COLO829 (cell line): Measurements from ENCODE around the gene CEP192.
A peak's percentile ranks its signal among the peaks of the same experiment; 100 is the strongest.
"Not testable (repeated sequence)": the region's sequence is repeated elsewhere in the genome, so short reads cannot be mapped to it uniquely, and the experiment has no call there.

Experiments
- DNase-seq: peaks from one replicate; pipeline ENCODE4 v3.0.0; 2012; ENCODE audit warnings: low spot score

The CEP192 gene

GRCh38 chr18:12995424-12995823 lies 4.3 kb downstream of the CEP192 start:
- DNase-seq: no peak

- no peak for DNase-seq
These were observed 4.9 kb downstream of the CEP192 start for GRCh38 chr18:12995952-12996477.

- DNase-seq: no peak
These were observed 5.6 kb downstream of the CEP192 start for GRCh38 chr18:12996661-12997292.

- DNase-seq: not testable (repeated sequence)
These were observed 6.2 kb downstream of the CEP192 start for GRCh38 chr18:12997330-12997729.

GRCh38 chr18:12998332-12999060 lies 7.3 kb downstream of the CEP192 start:
- DNase-seq: no peak

GRCh38 chr18:13003466-13003896 lies 12.3 kb downstream of the CEP192 start:
- DNase-seq: no peak

GRCh38 chr18:13004396-13004795 lies 13.2 kb downstream of the CEP192 start:
- no peak for DNase-seq

GRCh38 chr18:13005289-13005688 lies 14.1 kb downstream of the CEP192 start:
- no peak for DNase-seq

- no peak for DNase-seq
These were observed 15.5 kb downstream of the CEP192 start for GRCh38 chr18:13006531-13007247.

GRCh38 chr18:13007248-13007560 lies 16.0 kb downstream of the CEP192 start:
- no peak for DNase-seq

GRCh38 chr18:13011719-13012118 lies 20.6 kb downstream of the CEP192 start:
- DNase-seq: no peak

GRCh38 chr18:13014232-13014631 lies 23.1 kb downstream of the CEP192 start:
- DNase-seq: no peak

- no peak for DNase-seq
These were observed 23.7 kb downstream of the CEP192 start for GRCh38 chr18:13014818-13015217.

- no peak for DNase-seq
These were observed 26.2 kb downstream of the CEP192 start for GRCh38 chr18:13017247-13017875.

- no peak for DNase-seq
These were observed 27.2 kb downstream of the CEP192 start for GRCh38 chr18:13018374-13018773.

GRCh38 chr18:13019301-13019700 lies 28.1 kb downstream of the CEP192 start:
- DNase-seq: no peak

- DNase-seq: no peak
These were observed 31.5 kb downstream of the CEP192 start for GRCh38 chr18:13022644-13023043.

- DNase-seq: no peak
These were observed 34.1 kb downstream of the CEP192 start for GRCh38 chr18:13025233-13025632.

GRCh38 chr18:13026583-13027270 lies 35.6 kb downstream of the CEP192 start:
- peak; percentile 28 for DNase-seq

GRCh38 chr18:13028869-13029268 lies 37.7 kb downstream of the CEP192 start:
- DNase-seq: no peak

GRCh38 chr18:13032173-13032572 lies 41.0 kb downstream of the CEP192 start:
- DNase-seq: no peak
